Astrocyte of the cerebellum (primary cell): ENCODE measurements around the gene SLC17A7.

Experiments used
- DNase-seq: peaks from one replicate; pipeline ENCODE4 v3.0.0-alpha.2; 2011; ENCODE audit warnings: low read depth
- H3K4me3 ChIP-seq: 2 replicates; pipeline ENCODE4 v1.5.1; 2011; ENCODE audit warnings: mild to moderate bottlenecking, low read depth, low read length, moderate library complexity
- CTCF ChIP-seq: IDR thresholded peaks from 2 replicates; pipeline ENCODE4 v1.5.1; 2012; ENCODE audit warnings: low read length, low read depth, moderate library complexity, mild to moderate bottlenecking; ENCODE audit errors: missing control alignments
- in situ Hi-C: cut with HindIII; loops from 2 replicates; pipeline ENCODE4 v1.10.0; 2017; ENCODE audit warnings: low sequenced_read_pairs

SLC17A7 gene

GRCh38 chr19:49419173-49419572 lies 22.2 kb downstream of the SLC17A7 start:
- no peak for TF ChIP-seq CTCF
- no peak for DNase-seq
- H3K4me3 ChIP-seq = no peak overlapping the region
- in situ Hi-C loops = no loop called here

DNA sequence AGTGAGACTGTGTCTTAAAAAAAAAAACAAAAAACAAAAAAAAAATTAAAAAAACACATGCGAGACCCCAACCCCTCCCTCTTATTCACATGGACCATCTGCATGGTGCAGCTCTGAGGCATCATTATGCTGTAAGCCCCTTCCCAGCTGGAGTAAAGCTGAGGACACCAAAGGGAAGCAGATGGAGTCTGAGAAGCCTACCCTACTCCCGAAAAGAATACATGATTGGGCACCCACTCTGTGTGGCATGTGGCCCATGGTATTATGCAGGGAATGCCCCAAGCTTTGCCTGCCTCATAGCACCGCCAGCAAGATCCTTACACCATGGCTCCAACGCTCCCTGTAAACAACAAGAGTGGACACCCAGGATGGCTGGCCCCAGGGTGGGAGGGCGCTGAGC lies 22.8 kb downstream of the SLC17A7 start:
- DNase-seq = no peak
- in situ Hi-C loops = no loop called here

DNA sequence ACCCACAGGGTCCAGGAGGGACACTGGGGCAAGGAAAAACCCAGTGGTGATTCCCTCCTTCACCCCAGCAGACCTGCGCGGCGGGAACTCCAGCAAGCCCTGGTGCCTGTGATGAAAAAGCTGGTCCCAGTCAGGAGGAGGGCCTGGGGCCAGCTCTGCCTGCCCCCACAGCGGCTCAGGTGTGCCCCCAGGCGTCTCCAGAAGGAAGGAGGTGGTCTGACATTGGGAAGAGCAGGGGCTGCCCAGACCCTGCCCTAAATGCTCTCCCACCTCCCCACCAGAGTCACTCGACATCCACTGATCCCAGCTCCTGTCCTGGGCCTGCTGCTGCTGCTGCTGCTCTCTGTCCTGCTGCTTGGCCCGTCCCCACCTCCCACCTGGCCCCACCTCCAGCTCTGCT lies 24.2 kb downstream of the SLC17A7 start:
- H3K4me3 ChIP-seq = no peak overlapping the region
- in situ Hi-C loops = no loop called here
- TF ChIP-seq CTCF = no peak
- DNase-seq = no peak

More for the DNA sequence above, 22.8 kb downstream of the SLC17A7 start:
- no peak overlapping the region for H3K4me3 ChIP-seq
- TF ChIP-seq CTCF = no peak

DNA sequence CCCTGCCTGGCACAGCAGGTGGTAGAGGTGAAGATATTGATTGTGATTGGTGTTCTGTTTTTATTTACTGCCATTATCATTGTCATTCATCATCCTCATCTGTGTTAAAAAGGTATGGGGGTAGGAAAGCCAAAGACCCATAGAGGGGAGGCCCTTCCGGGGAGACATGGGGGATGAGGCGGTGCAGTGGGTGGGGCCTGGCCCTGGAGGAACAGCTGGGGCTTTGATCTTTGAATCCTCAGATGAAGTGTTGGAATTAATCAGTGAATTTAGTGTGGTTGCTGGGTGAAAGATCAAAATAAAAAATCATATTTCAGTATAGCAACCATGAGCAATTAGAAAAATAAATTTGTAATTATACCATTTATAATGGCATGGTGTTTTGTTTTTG lies 25.5 kb downstream of the SLC17A7 start:
- no peak for DNase-seq
- H3K4me3 ChIP-seq = no peak overlapping the region
- no peak for TF ChIP-seq CTCF
- in situ Hi-C loops = no loop called here

DNA sequence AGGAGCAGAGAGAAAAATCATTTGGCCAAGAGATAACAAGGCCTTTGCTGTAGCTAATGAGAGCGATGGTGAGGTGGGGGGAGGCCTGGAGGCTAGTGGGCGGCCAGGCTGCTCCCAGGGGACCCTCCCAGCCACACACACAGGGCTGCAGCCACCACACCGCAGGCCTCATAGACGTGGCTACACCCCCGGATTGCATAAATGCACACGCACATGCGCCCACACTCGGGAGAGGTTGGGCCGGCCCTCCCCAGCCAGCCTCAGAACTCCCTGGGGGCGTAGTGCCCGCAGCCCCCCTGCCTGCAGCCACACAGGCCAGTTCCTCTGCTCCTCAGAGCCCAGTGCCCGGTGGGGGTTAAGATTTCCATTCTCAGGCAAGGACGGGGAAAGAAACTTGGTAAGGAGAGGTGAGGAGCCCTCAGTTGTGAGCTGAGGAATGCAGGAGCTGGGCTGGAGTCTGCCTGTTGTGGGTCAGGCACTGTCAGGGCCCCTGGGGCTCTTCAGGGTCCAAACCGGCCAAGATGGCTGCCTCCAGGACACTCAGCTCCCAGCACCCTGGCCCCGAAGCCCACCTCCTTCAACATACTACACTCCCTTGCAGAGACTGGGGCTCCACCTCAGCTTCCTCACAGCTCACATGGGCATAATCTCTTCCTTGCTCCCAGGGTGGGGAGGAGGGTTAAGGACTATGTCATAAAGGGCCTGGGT lies 26.1 kb downstream of the SLC17A7 start:
- in situ Hi-C loops = no loop called here
- H3K4me3 ChIP-seq = no peak overlapping the region
- no peak for DNase-seq
- no peak for TF ChIP-seq CTCF

DNA sequence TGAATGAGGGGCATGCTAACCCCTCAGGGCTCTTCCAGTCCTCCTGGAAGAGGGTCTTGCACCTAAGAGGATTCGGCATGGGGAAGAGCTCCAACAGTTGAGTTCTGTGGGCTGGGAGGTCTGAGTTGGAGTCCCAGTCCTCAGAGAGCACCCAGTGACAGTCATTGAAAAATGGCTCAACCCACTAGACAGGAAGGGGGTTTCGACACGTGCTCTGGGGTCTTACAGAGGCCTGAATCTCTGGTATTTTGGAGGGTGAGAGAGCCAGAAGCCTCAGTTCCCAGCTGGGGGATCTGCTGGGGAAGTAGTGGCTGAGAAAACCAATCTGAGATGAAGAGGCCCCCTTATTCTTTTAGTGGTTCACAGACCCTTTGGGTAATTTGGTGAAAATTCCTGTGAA lies 27.1 kb downstream of the SLC17A7 start:
- H3K4me3 ChIP-seq = no peak overlapping the region
- DNase-seq = no peak
- in situ Hi-C loops = no loop called here
- TF ChIP-seq CTCF = no peak

DNA sequence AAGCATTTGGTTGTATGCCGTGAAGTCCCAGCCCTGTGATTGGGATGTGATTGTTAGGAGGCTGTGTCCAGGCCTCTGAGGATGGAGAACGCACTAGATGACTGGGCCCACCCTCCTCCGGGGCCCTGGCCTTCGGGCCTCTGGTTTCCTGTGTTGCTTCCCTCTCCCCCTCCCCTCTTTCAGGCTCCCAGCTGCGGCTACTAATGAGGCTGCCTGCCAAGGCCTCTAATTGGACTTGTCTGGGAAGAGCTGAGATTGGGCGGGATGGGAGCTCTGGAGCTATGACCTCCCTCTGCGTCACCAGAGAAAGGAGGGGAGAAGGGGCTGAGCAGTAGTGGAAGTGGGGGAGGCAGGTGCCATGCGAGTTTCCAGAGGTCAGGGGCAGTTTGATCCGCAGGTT lies 28.0 kb downstream of the SLC17A7 start:
- DNase-seq = no peak
- TF ChIP-seq CTCF = no peak
- in situ Hi-C loops = no loop called here
- no peak overlapping the region for H3K4me3 ChIP-seq
